Heart right ventricle (tissue), 16 donors: ENCODE measurements around the gene SPX. TPM values are rescaled to one million over a fixed set of nuclear protein-coding genes. Genes with fewer than 3 reads are reported as not detected.

Source experiments
- ATAC-seq, 8 donors: fragments of 200-7000 bp; cut with Tn5 transposase; one replicate each; pipeline ENCODE4 v1.9.1; 2020; ENCODE audit warnings: mild to moderate bottlenecking in 8 of 8, moderate library complexity in 8 of 8, moderate number of reproducible peaks in 1 of 8
- DNase-seq, 2 donors: peaks; one replicate each; pipeline ENCODE4 v3.0.0-alpha.2; 2020
- H3K27ac ChIP-seq, 10 donors: fragments of 200-600 bp; sonication (generic) in 2 of 10; one replicate each; pipeline versions ENCODE4 v1.5.0 to v1.8.0; 2020 to 2022; ENCODE audit warnings: mild to moderate bottlenecking in 3 of 10
- H3K27me3 ChIP-seq, 7 donors: fragments of 200-600 bp; one replicate each; pipeline ENCODE4 v1.8.0; 2021 to 2022; ENCODE audit warnings: mild to moderate bottlenecking in 2 of 7
- H3K36me3 ChIP-seq, 9 donors: fragments of 200-600 bp; sonication (generic) in 1 of 9; one replicate each; pipeline versions ENCODE4 v1.5.0 to v1.8.0; 2020 to 2022; ENCODE audit warnings: mild to moderate bottlenecking in 2 of 9
- H3K4me1 ChIP-seq, 9 donors: fragments of 200-600 bp; sonication (generic) in 1 of 9; one replicate each; pipeline versions ENCODE4 v1.5.0 to v1.8.0; 2020 to 2022; ENCODE audit warnings: mild to moderate bottlenecking in 4 of 9
- H3K4me3 ChIP-seq, 10 donors: fragments of 200-600 bp; sonication (generic) in 2 of 10; one replicate each; pipeline versions ENCODE4 v1.5.0 to v1.8.0; 2020 to 2022; ENCODE audit warnings: mild to moderate bottlenecking in 7 of 10, moderate library complexity in 2 of 10
- H3K9me3 ChIP-seq, 11 donors: fragments of 200-600 bp in 10 of 11; sonication (generic) in 2 of 11; one replicate each; pipeline versions ENCODE4 v1.5.0 to v1.8.0; 2013 to 2022; ENCODE audit warnings: mild to moderate bottlenecking in 2 of 11, control low read depth in 1 of 11, moderate library complexity in 1 of 11
- CTCF ChIP-seq, 9 donors: fragments of 200-600 bp; sonication (generic) in 2 of 9; IDR thresholded peaks; one replicate each; pipeline versions ENCODE4 v1.5.0 to v1.8.0; 2021 to 2022; ENCODE audit warnings: antibody characterized with exemption in 9 of 9, mild to moderate bottlenecking in 5 of 9, moderate library complexity in 1 of 9
- WGBS, 2 donors: extraction: QIAGEN DNeasy Blood & Tissue Kit; methylation state at CpG; one replicate each; pipeline ENCODE4 v1.1.7; 2013; ENCODE audit warnings: inconsistent platforms in 1 of 2; 5-methylcytosine and 5-hydroxymethylcytosine counted together
- intact Hi-C, 10 donors: fragments of 100-400 bp; cut with DNase I; formaldehyde crosslinking; loops; one replicate each; pipeline versions ENCODE4 v1.11.1 to v1.14.2; 2022
- polyA plus RNA-seq, 2 donors: library from polyadenylated mRNA; stranded (reverse); fragments of 200-250 nt; gene quantifications; one replicate each; pipeline ENCODE4 v1.2.3, GENCODE V29; 2013
- total RNA-seq, 10 donors: library from RNA; stranded (reverse); fragmentation: NEBNext Ultra II Directional in 3 of 10; extraction: Animal tissue kit (Norgen Biotek cat#: 25700) in 3 of 10; gene quantifications; one replicate each; pipeline versions ENCODE4 v1.2.1 to v1.2.4, GENCODE V29; 2021 to 2023
- donor health status: Arrhythmogenic right ventricular cardiomyopathy.
- donor health status: ischemic (EF 13 %, LVEDD 7.1; RV severe dilation, severe dysfunction).
- donor health status: healthy with polysubstance abuse.
- donor health status: DM: no; HTN: yes; CAD: no.
- donor health status: DM: no; HTN: no; CAD: no.
- donor health status: ischemic (EF 25% LVEDD 6.9; RV normal size, moderate dysfunction).
- donor health status: ischemic (EF 25% LVEDD 5.7; RV mildly dilated, moderate dysfunction).
- donor health status: healthy.
- donor health status: DM: yes; HTN: yes; CAD: no.
- donor health status: Ischemic cardiomyopathy.
- donor health status: ischemic (EF 35%, LVEDD 5.7; RV mildly dilated, moderate dysfunction).
- donor health status: nonischemic (EF 11% LVEDD 7.7; RV severe dilation, severe dysfunction).
- donor health status: DM: yes; HTN: yes; CAD: no.
- donor health status: PGD.
- donor health status: ischemic (EF 29% LVEDD 5.4; RV normal size, mild dysfunction).
- donor health status: nonischemic (EF 23%, LVEDD 6.1; RV moderate dilation, normal function).

Gene SPX
- total and polyA plus RNA-seq, 12 donors, result 1.7 to 21.5 (median 16.2) TPM

GRCh38 chr12:21566223-21566906 lies 40.3 kb downstream of the SPX start:
- 85 to 90% methylated on average over 5 of the region's 5 CpGs for WGBS, 2 donors
- ATAC-seq, result no peak
- H3K4me3 ChIP-seq, result no peak overlapping the region

GRCh38 chr12:21566907-21567394 lies 40.9 kb downstream of the SPX start:
- H3K27ac ChIP-seq, result no peak overlapping the region
- WGBS, 2 donors, result 76 to 84% methylated on average over 3 of the region's 3 CpGs
- no peak for TF ChIP-seq CTCF (IDR thresholded peaks at IDR 0.05)
- H3K4me3 ChIP-seq, result no peak overlapping the region
- intact Hi-C loops, result no loop called here
- no peak for DNase-seq
- ATAC-seq, result no peak
- H3K4me1 ChIP-seq, result no peaks in the 10 kb centered on the region
- H3K36me3 ChIP-seq, result no peaks in the 10 kb centered on the region
- H3K27me3 ChIP-seq, result no peaks in the 10 kb centered on the region
- no peaks in the 10 kb centered on the region for H3K9me3 ChIP-seq

More at GRCh38 chr12:21566223-21566906, 40.3 kb downstream of the SPX start:
- H3K9me3 ChIP-seq, result no peaks in the 10 kb centered on the region
- no peak overlapping the region for H3K27ac ChIP-seq
- no peak for TF ChIP-seq CTCF (IDR thresholded peaks at IDR 0.05)
- DNase-seq, result no peak
- intact Hi-C loops, result no loop called here
- no peaks in the 10 kb centered on the region for H3K4me1 ChIP-seq
- H3K27me3 ChIP-seq, result no peaks in the 10 kb centered on the region
- H3K36me3 ChIP-seq, result no peaks in the 10 kb centered on the region

- H3K4me1 ChIP-seq, result no peaks in the 10 kb centered on the region
- H3K9me3 ChIP-seq, result no peaks in the 10 kb centered on the region
- WGBS, 2 donors, result 88 to 90% methylated on average over 4 of the region's 4 CpGs
- no peak overlapping the region for H3K27ac ChIP-seq
- no peak for ATAC-seq
- no peaks in the 10 kb centered on the region for H3K27me3 ChIP-seq
- intact Hi-C loops, result no loop called here
- no peak overlapping the region for H3K4me3 ChIP-seq
- TF ChIP-seq CTCF (IDR thresholded peaks at IDR 0.05), result no peak
- no peaks in the 10 kb centered on the region for H3K36me3 ChIP-seq
- no peak for DNase-seq
Observed at GRCh38 chr12:21568115-21568514, 42.0 kb downstream of the SPX start.

- no peaks in the 10 kb centered on the region for H3K36me3 ChIP-seq
- no peaks in the 10 kb centered on the region for H3K27me3 ChIP-seq
- WGBS, 2 donors, result 64 to 74% methylated on average over 5 of the region's 5 CpGs
- H3K4me3 ChIP-seq, result no peak overlapping the region
- intact Hi-C loops, result no loop called here
- H3K9me3 ChIP-seq, result no peaks in the 10 kb centered on the region
- no peak for DNase-seq
- no peak overlapping the region for H3K27ac ChIP-seq
- no peak for ATAC-seq
- H3K4me1 ChIP-seq, result no peaks in the 10 kb centered on the region
- no peak for TF ChIP-seq CTCF (IDR thresholded peaks at IDR 0.05)
Observed at GRCh38 chr12:21571046-21571445, 45.0 kb downstream of the SPX start.
